ENCODE data around the gene OTULIN.

The OTULIN gene

DNA sequence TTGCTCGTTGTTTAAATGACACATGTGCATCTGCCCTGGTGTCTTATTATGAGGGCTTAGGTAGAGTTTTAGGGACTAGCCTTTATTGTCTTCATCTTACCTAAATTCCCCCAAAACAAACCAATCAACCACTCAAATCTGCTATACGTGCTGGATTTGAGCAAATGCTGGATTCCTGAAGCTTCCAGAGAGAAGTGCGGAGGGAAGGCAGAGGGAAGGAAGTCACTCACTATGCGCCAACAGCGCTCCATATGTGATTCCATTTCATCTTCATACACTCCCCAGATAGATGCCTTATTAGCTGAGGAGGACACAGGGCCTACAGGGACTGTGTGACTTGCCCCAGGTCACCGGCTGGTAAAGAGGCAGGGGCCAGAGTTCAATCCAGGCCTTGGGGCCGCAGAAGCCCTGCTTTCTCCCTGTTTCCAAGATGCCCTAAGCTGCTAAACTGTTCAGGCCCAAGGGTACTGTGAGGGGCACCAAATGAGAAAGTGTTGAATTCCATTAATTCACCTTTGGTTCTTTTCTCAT is 63.5 kb downstream of the OTULIN start:
- ATAC-seq (ENCODE audit: low read depth) (no peak), DNase-seq (ENCODE audit: low spot score in 2 of 2) (no peak)
- no peaks in the 10 kb centered on the region for H3K27me3 Mint-ChIP-seq
- peaks cover under 1% of the 10 kb centered on the region for H3K4me1 Mint-ChIP-seq
- no peak overlapping the region for H3K27ac Mint-ChIP-seq
- H3K9me3 Mint-ChIP-seq: no peaks in the 10 kb centered on the region
- peaks cover 4% of the 10 kb centered on the region for H3K36me3 Mint-ChIP-seq
- no peak overlapping the region for H3K4me3 Mint-ChIP-seq

DNA sequence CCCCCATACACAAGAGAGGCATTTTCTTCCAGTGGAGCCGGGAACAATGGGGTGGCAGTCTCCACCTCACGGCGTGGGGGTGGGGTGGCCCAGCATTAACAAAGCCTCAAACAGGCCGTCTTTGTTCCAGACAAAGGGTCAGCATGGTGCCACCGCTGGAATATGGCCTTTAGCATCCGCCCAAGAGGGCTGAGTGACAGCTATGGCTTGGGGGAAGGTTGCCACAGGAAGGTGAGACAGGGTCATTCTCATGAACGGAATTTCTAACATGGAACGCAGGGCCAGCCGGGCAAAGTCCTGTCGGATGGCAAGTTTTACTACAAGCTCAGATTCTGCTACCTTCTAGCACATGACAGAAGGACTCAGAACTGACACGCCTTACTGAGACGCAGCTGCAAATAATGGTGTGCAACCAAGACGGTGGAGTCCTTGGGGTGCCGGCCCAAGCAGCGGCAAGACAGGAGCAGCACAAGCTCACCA is 64.0 kb downstream of the OTULIN start:
- no peaks in the 10 kb centered on the region for H3K4me1 Mint-ChIP-seq
- DNase-seq (ENCODE audit: low spot score in 2 of 2): no peak
- peaks cover 7% of the 10 kb centered on the region for H3K36me3 Mint-ChIP-seq
- no peak for ATAC-seq (ENCODE audit: low read depth)
- no peak overlapping the region for H3K27ac Mint-ChIP-seq
- no peaks in the 10 kb centered on the region for H3K27me3 Mint-ChIP-seq
- H3K4me3 Mint-ChIP-seq: no peak overlapping the region
- no peaks in the 10 kb centered on the region for H3K9me3 Mint-ChIP-seq

DNA sequence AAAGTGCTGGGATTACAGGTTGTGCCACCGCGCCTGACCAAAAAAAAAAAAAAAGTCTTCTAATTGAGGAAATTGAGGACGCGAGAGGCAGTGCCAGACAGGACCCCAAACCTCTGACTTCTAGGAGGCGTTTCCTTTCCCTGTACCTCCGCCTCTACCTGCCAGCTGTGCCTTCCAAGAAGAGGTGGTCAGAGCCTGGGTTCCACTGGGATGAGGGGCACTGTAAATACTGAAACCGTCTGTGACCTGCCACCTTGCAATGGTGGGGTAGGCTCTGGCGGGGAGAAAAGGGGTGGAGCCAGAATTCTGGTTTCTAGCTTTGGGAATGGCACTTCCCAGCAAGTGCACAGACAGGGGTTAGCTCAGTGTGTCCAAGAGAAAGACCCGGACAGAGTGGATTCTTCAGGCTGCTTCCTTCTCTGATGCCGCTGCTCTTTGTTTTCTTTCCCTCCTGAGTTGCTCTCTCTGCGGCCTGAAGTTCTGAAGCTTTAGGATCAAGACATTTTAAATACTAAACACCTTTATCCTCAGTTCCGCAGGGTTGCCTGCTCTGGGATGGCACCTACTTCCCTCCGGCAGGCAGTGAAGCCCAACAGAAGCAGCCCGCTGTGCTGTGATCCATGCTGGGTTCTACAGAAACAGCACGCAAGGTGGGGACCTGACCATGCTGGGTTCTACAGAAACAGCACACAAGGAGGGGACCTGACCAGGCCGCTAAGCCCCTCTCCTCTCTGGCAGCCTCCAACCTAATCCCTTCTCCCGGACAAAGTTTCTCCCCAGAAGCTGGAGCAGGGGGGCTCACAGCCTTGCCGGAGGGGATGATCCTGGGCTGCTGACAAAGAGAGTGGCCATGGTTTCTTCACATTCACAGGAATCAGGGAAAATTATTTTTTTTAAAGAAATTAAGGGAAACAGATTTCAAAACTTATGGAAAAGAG is 65.2 kb downstream of the OTULIN start:
- Mint-ChIP-seq H3K27me3 (no peaks in the 10 kb centered on the region), H3K4me1 (no peaks in the 10 kb centered on the region), H3K9me3 (no peaks in the 10 kb centered on the region), H3K36me3 (peaks cover 10% of the 10 kb centered on the region), H3K27ac (no peak overlapping the region), H3K4me3 (no peak overlapping the region)
- no peak for DNase-seq (ENCODE audit: low spot score in 2 of 2)
- ATAC-seq (ENCODE audit: low read depth): no peak

DNA sequence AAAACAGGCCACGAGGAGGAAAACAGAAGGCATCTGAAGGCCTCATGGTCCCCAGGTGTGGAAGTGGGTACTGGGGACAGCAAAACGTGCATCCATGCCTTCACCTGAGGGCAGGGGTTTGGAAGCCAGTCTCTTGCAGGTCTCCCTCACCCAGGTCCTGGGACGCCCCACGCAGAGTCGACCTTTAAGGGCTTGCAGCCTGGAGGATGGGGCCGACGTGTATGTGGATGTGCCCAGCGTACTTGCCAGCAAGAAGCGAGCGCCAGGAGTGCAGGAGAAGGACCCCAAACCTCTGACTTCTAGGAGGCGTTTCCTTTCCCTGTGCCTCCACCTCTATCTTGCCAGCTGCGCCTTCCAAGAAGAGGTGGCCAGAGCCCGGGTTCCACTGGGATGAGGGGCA is 65.9 kb downstream of the OTULIN start:
- DNase-seq (ENCODE audit: low spot score in 2 of 2): no peak
- ATAC-seq (ENCODE audit: low read depth): no peak
- Mint-ChIP-seq H3K4me3 (no peak overlapping the region), H3K27ac (peak overlapping the region; percentile 29), H3K36me3 (peaks cover 10% of the 10 kb centered on the region), H3K4me1 (no peaks in the 10 kb centered on the region), H3K27me3 (no peaks in the 10 kb centered on the region), H3K9me3 (no peaks in the 10 kb centered on the region)

DNA sequence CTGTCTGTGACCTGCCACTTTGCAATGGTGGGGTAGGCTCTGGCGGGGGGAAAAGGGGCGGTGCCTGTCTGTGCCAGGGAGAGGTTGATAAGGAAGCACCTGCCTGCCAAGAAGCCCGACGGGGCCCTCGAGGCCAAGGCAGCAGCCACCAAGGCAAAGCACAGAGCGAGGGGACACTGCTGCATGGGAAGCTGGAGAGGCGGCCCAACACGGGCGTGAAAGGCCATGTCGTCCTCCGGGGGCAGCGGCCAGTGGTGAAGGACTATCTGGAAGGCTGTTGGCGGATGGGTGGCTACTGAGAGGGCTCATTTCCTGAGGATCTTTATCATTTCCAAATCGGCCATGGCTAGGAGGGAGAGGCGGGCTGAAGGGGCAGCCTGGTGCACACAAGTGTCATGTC is 66.4 kb downstream of the OTULIN start:
- no peak for DNase-seq (ENCODE audit: low spot score in 2 of 2)
- Mint-ChIP-seq H3K27ac (peak overlapping the region; percentile 29), H3K4me1 (no peaks in the 10 kb centered on the region), H3K36me3 (peaks cover 10% of the 10 kb centered on the region), H3K9me3 (no peaks in the 10 kb centered on the region), H3K27me3 (no peaks in the 10 kb centered on the region), H3K4me3 (no peak overlapping the region)
- ATAC-seq (ENCODE audit: low read depth): no peak

DNA sequence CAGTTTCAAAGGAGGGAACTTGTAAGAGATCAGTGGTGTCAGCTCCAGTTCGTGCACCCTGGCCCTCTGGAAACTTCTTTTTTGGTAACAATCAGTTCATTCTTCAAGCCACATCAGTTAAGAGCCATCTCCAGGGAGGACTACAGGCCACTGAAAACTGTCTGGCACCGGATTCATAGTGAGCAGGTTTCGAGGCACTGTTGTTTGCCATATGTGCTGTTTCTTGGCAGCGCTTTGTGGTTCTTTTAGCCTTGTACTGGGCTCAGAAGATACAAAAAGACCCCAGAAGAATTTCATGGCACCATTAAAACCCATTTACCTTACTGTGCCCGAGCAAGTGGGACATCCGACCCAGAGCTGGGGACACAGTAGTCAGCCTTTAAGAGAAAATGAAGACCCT is 68.5 kb downstream of the OTULIN start:
- H3K27ac Mint-ChIP-seq: peak overlapping the region; percentile 11

DNA sequence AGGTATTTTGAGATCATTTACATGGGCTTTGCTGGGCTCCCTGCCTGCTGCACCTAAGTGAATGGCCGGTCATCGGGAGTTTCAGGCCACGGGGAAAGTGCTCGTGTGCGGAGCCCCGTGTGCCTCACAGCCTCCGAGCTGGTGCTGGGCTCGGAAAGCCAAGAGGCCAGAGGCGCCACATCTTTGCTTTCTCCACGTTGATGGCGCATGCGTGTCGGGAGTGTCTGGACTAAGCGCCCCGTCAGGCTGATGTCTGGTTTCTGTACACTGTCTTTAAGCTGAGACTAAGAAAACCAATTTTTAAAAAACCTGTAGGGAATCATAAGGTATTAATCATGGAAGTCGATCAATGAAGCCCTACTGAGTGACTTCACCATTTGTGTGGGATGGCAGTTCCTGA is 69.1 kb downstream of the OTULIN start:
- H3K4me1 Mint-ChIP-seq: no peaks in the 10 kb centered on the region
- no peak overlapping the region for H3K27ac Mint-ChIP-seq
- peaks cover 11% of the 10 kb centered on the region for H3K36me3 Mint-ChIP-seq
- no peak for ATAC-seq (ENCODE audit: low read depth)
- no peaks in the 10 kb centered on the region for H3K27me3 Mint-ChIP-seq
- no peaks in the 10 kb centered on the region for H3K9me3 Mint-ChIP-seq
- no peak for DNase-seq (ENCODE audit: low spot score in 2 of 2)
- no peak overlapping the region for H3K4me3 Mint-ChIP-seq

More for the DNA sequence above, 68.5 kb downstream of the OTULIN start:
- DNase-seq (ENCODE audit: low spot score in 2 of 2): no peak
- Mint-ChIP-seq H3K4me3 (no peak overlapping the region), H3K36me3 (peaks cover 11% of the 10 kb centered on the region), H3K27me3 (no peaks in the 10 kb centered on the region), H3K4me1 (no peaks in the 10 kb centered on the region), H3K9me3 (no peaks in the 10 kb centered on the region)
- no peak for ATAC-seq (ENCODE audit: low read depth)

DNA sequence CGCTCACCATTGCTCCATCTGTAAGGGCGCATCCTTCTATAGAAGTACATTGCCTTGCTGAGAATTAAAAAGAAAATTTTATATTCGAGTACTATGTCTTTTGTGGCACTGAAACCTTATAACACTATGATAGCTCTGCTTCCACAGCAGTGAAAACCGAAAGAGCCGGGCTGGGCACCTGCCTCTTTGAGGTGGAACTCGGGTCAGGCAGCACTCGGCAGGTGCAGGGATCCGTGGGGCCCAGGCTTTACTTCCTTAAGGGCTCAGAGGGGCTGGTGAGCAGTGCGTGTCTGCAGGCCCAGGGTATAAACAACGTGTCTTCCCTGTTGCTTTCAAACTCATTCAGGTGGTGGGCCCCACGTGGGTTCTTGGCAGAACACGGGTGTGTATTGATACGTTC is 69.9 kb downstream of the OTULIN start:
- Mint-ChIP-seq H3K36me3 (peaks cover 14% of the 10 kb centered on the region), H3K9me3 (no peaks in the 10 kb centered on the region), H3K4me1 (no peaks in the 10 kb centered on the region), H3K27ac (no peak overlapping the region), H3K27me3 (no peaks in the 10 kb centered on the region), H3K4me3 (no peak overlapping the region)
- DNase-seq (ENCODE audit: low spot score in 2 of 2) (no peak), ATAC-seq (ENCODE audit: low read depth) (no peak)

DNA sequence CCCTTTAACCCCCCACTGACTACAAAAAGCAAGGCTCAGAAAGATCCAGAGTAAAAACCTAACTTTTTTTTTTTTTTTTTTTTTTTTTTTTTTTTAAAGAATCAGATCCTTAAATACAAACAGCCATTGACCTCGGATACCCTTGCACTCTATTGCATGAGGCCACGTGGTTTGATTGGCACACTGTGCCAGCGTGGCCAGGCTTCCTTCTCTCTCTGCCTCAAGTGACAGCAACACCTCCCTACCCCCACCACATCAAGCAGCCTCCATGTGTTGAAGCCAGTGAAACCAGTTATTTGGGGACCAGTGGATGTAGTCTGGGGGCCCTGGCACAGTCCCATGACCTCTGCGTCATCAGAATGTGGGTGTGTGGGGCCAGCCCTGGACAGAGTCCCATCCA is 71.4 kb downstream of the OTULIN start:
- no peak overlapping the region for H3K27ac Mint-ChIP-seq
- H3K27me3 Mint-ChIP-seq: no peaks in the 10 kb centered on the region
- H3K9me3 Mint-ChIP-seq: no peaks in the 10 kb centered on the region
- no peaks in the 10 kb centered on the region for H3K4me1 Mint-ChIP-seq
- ATAC-seq (ENCODE audit: low read depth): no peak
- DNase-seq (ENCODE audit: low spot score in 2 of 2): no peak
- H3K36me3 Mint-ChIP-seq: peaks cover 12% of the 10 kb centered on the region
- no peak overlapping the region for H3K4me3 Mint-ChIP-seq

DNA sequence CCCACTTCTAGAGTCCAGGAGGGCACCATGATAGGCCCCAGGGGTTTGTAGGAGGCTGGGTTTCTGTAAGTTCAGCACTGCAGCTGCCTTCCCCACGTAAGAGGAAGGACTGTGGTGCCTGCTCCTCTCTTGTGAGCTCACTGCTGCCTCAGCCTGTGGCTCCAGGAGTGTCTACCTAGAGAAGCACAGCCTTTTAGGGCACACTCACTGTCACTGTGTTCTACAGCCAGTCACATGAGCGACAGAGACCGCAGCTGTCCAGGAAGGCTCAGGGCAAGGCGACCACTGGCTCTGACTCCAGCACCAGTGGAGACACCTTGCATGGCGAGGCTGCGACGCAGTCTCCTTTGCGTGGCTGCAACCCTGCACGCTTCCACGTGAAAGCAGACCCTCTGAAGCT is 72.8 kb downstream of the OTULIN start:
- DNase-seq (ENCODE audit: low spot score in 2 of 2) (no peak), ATAC-seq (ENCODE audit: low read depth) (no peak)
- Mint-ChIP-seq H3K27me3 (no peaks in the 10 kb centered on the region), H3K4me3 (no peak overlapping the region), H3K4me1 (no peaks in the 10 kb centered on the region), H3K9me3 (no peaks in the 10 kb centered on the region), H3K27ac (no peak overlapping the region), H3K36me3 (peaks cover 22% of the 10 kb centered on the region)

DNA sequence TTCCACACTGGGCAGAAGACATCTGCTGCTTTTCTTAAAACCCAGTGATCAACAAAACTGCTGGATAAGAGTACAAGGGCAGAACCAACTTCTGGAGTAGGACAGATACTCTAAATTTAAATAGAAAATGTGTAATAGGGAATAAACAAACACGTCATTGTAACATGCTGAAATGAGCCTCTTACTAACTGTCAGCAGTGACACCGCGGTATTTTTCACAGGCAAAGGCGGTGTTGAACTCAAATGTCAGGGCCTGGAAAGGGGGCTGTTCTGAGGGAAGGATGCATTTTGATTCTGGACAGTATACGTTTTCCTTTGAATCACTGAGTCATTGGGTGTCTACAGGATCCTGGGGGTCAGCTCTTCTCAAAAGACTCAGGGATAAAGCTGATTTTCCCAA is 73.5 kb downstream of the OTULIN start:
- DNase-seq (ENCODE audit: low spot score in 2 of 2) (no peak), ATAC-seq (ENCODE audit: low read depth) (no peak)
- Mint-ChIP-seq H3K9me3 (no peaks in the 10 kb centered on the region), H3K27me3 (no peaks in the 10 kb centered on the region), H3K27ac (no peak overlapping the region), H3K36me3 (peaks cover 23% of the 10 kb centered on the region), H3K4me3 (no peak overlapping the region), H3K4me1 (no peaks in the 10 kb centered on the region)

DNA sequence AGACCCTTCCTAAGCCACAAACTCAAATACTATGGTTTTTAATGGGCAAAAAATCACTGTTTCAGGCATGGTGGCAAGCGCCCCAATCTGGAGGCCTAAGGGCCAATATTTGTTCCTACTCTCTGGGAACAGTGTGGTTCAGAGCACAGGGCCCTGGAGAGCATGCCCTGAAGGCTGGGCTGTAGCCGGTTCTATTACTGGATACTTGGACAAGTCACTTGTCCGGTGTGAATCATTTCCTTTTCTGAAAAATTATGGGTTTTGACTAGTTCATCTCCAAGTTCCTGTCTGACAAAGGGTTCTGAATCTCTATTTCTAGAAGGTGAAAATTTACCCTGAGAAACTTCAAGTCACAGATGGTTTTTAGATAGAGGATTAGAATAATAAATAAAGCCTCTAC is 75.0 kb downstream of the OTULIN start:
- H3K36me3 Mint-ChIP-seq: peaks cover 17% of the 10 kb centered on the region
- no peak overlapping the region for H3K27ac Mint-ChIP-seq
- no peak overlapping the region for H3K4me3 Mint-ChIP-seq
- DNase-seq (ENCODE audit: low spot score in 2 of 2) (no peak), ATAC-seq (ENCODE audit: low read depth) (no peak)
- H3K27me3 Mint-ChIP-seq: no peaks in the 10 kb centered on the region
- H3K9me3 Mint-ChIP-seq: no peaks in the 10 kb centered on the region
- peaks cover 5% of the 10 kb centered on the region for H3K4me1 Mint-ChIP-seq

DNA sequence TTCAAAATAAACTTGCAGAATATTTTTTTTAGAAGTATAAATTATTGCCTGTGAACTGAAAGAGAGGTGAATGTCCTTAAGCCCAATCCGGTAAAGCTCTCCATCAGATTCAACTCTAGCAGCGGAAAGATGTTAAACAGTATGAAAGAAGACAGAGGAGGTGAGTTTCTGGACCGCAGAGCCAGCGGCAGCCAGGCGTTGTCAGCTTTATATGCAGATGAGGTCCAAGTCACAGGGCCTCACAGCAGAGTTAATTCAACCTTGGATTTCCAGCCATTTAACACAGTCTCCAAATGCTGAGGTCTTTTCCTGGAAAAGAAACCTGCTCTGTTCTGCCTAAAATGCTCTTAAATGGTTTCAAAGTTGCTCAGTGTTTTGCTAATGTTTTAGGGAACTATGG is 75.5 kb downstream of the OTULIN start:
- Mint-ChIP-seq H3K4me3 (no peak overlapping the region), H3K36me3 (peaks cover 17% of the 10 kb centered on the region), H3K4me1 (peaks cover 7% of the 10 kb centered on the region), H3K27me3 (no peaks in the 10 kb centered on the region), H3K27ac (no peak overlapping the region), H3K9me3 (no peaks in the 10 kb centered on the region)
- ATAC-seq (ENCODE audit: low read depth) (no peak), DNase-seq (ENCODE audit: low spot score in 2 of 2) (no peak)

DNA sequence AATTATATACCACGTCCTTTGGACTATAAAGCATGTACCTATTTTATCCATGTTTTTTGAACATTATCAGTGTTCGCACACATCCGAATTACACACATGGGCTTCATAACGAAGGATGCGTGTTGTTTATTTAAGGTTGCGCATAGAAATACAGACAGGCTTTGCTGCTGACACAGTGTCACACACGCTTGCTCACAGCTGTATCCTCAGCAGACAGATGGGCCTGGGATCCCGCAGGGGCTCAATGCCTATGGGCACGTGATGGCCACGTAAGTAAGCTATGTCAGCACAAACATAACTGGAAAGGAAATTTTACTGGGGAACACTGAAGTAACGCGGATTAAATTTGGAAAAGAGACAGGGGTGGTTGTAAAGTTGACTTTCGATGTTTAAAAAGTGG is 76.6 kb downstream of the OTULIN start:
- Mint-ChIP-seq H3K4me3 (no peak overlapping the region), H3K27me3 (no peaks in the 10 kb centered on the region), H3K4me1 (peaks cover 16% of the 10 kb centered on the region), H3K36me3 (peaks cover 17% of the 10 kb centered on the region), H3K27ac (no peak overlapping the region), H3K9me3 (no peaks in the 10 kb centered on the region)
- DNase-seq (ENCODE audit: low spot score in 2 of 2): no peak
- no peak for ATAC-seq (ENCODE audit: low read depth)

All from memory B cell (primary cell).